ENCODE measurements around the gene ERGIC1. TPM values are rescaled to one million over a fixed set of nuclear protein-coding genes. Genes with fewer than 3 reads are reported as not detected.

ERGIC1 gene
- total RNA-seq, 2 donors from 2014 or later: 46.5 to 93.1 TPM

- no peaks in the 10 kb centered on the region for H3K4me1 ChIP-seq
- H3K27me3 ChIP-seq: no peaks in the 10 kb centered on the region
- no peak overlapping the region for H3K4me3 ChIP-seq
- H3K9me3 ChIP-seq: no peaks in the 10 kb centered on the region
- WGBS, 2 donors: 83 to 92% methylated on average over 7 of the region's 7 CpGs
- no peak overlapping the region for H3K27ac ChIP-seq
- TF ChIP-seq CTCF (IDR thresholded peaks at IDR 0.05) (no peak), POLR2A (IDR thresholded peaks at IDR 0.05) (no peak)
- ATAC-seq (no peak), DNase-seq (peak in 1 of 4 donors; percentile 3)
- H3K36me3 ChIP-seq (replicated peaks in 1 of 2; ENCODE audit: insufficient read depth in 1 of 2, low read depth in 2 of 2): peaks cover 0 to 9% of the 10 kb centered on the region in 2 donors
- intact Hi-C loops (cut with DNase I): no loop called here
Measured at GRCh38 chr5:172946146-172946545, 112.1 kb downstream of the ERGIC1 start.

- intact Hi-C loops (cut with DNase I): no loop called here
- WGBS, 2 donors: 87 to 100% methylated on average over 1 to 3 of the region's 3 CpGs
- Histone ChIP-seq H3K27me3 (no peaks in the 10 kb centered on the region), H3K36me3 (replicated peaks in 1 of 2; ENCODE audit: insufficient read depth in 1 of 2, low read depth in 2 of 2) (peaks cover 0 to 13% of the 10 kb centered on the region in 2 donors), H3K27ac (no peak overlapping the region), H3K4me1 (no peaks in the 10 kb centered on the region), H3K4me3 (no peak overlapping the region), H3K9me3 (no peaks in the 10 kb centered on the region)
- TF ChIP-seq CTCF (IDR thresholded peaks at IDR 0.05) (no peak), POLR2A (IDR thresholded peaks at IDR 0.05) (no peak)
- ATAC-seq: no peak
- DNase-seq: no peak
Measured at GRCh38 chr5:172949426-172949825, 115.4 kb downstream of the ERGIC1 start.

GRCh38 chr5:172950176-172950965 lies 116.3 kb downstream of the ERGIC1 start:
- 93 to 94% methylated on average over 11 to 12 of the region's 12 CpGs for WGBS, 2 donors
- Histone ChIP-seq H3K4me1 (no peaks in the 10 kb centered on the region), H3K4me3 (no peak overlapping the region), H3K36me3 (replicated peaks in 1 of 2; ENCODE audit: insufficient read depth in 1 of 2, low read depth in 2 of 2) (peaks cover 0 to 9% of the 10 kb centered on the region in 2 donors), H3K27ac (no peak overlapping the region), H3K27me3 (no peaks in the 10 kb centered on the region), H3K9me3 (no peaks in the 10 kb centered on the region)
- TF ChIP-seq CTCF (IDR thresholded peaks at IDR 0.05) (no peak), POLR2A (IDR thresholded peaks at IDR 0.05) (no peak)
- intact Hi-C loops (cut with DNase I): no loop called here
- no peak for ATAC-seq
- no peak for DNase-seq

- 79 to 85% methylated on average over 9 to 11 of the region's 11 CpGs for WGBS, 2 donors
- H3K27me3 ChIP-seq: no peaks in the 10 kb centered on the region
- intact Hi-C loops (cut with DNase I): no loop called here
- no peak overlapping the region for H3K4me3 ChIP-seq
- DNase-seq (no peak), ATAC-seq (no peak)
- H3K4me1 ChIP-seq: no peaks in the 10 kb centered on the region
- H3K9me3 ChIP-seq: no peaks in the 10 kb centered on the region
- H3K36me3 ChIP-seq (replicated peaks in 1 of 2; ENCODE audit: insufficient read depth in 1 of 2, low read depth in 2 of 2): peaks cover 0 to 9% of the 10 kb centered on the region in 2 donors
- TF ChIP-seq CTCF (IDR thresholded peaks at IDR 0.05): no peak
- no peak for TF ChIP-seq POLR2A (IDR thresholded peaks at IDR 0.05)
- H3K27ac ChIP-seq: no peak overlapping the region
Measured at GRCh38 chr5:172951371-172952033, 117.5 kb downstream of the ERGIC1 start.

All from body of pancreas (tissue), 4 donors.